B cell (primary cell): ENCODE measurements around the gene NUP210L. TPM values are rescaled to one million over a fixed set of nuclear protein-coding genes. Genes with fewer than 3 reads are reported as not detected.

Experiments used
- ATAC-seq: fragments of 200-7000 bp; cut with Tn5 transposase; one replicate; pipeline ENCODE4 v1.10.0; 2021; ENCODE audit warnings: low read depth, mild to moderate bottlenecking, moderate number of reproducible peaks, moderate library complexity
- CTCF ChIA-PET: fragments of 350-600 bp; sonication (Branson Sonifier 250); formaldehyde crosslinking; loops from one replicate; lab custom pipeline; 2021; ENCODE audit warnings: antibody characterized with exemption, inconsistent platforms; lab: Charles Lee
- POLR2A ChIA-PET: fragments of 350-600 bp; sonication (Branson Sonifier 250); formaldehyde crosslinking; loops from one replicate; lab custom pipeline; 2021; ENCODE audit warnings: antibody characterized with exemption; lab: Charles Lee
- DNase-seq: peaks from one replicate; pipeline ENCODE4 v3.0.0; 2013
- H2AFZ ChIP-seq: 2 replicates; pipeline ENCODE4 v1.6.1; 2012; ENCODE audit warnings: mild to moderate bottlenecking, low read depth, low read length; ENCODE audit not compliant: insufficient read depth, poor library complexity, severe bottlenecking
- H3K27ac ChIP-seq, 2 donors: 1 replicate in 1 of 2; 2 replicates in 1 of 2; pipeline ENCODE4 v1.5.1; 2012 to 2013; ENCODE audit warnings: low read length in 2 of 2, mild to moderate bottlenecking in 2 of 2, moderate library complexity in 1 of 2
- H3K27me3 ChIP-seq, 4 experiments: fragments of 200-600 bp in 1 of 4; sonication (generic) in 1 of 4; replicated peaks in 1 of 4; 1 replicate in 2 of 4; 2 replicates in 2 of 4; pipeline versions ENCODE4 v1.6.1 to v1.7.0; 2013 to 2016; ENCODE audit warnings: low read length in 3 of 4, mild to moderate bottlenecking in 2 of 4, mixed read lengths in 1 of 4, moderate library complexity in 1 of 4; ENCODE audit not compliant: insufficient read depth in 4 of 4, control insufficient read depth in 3 of 4; ENCODE audit errors: control extremely low read depth in 1 of 4
- H3K36me3 ChIP-seq, 2 experiments: replicated peaks in 1 of 2; 1 replicate in 1 of 2; 2 replicates in 1 of 2; pipeline versions ENCODE4 v1.6.1 to v1.7.1; 2013; ENCODE audit warnings: low read length in 1 of 2; ENCODE audit not compliant: insufficient read depth in 2 of 2, control insufficient read depth in 1 of 2; ENCODE audit errors: control extremely low read depth in 1 of 2, extremely low read depth in 1 of 2
- H3K4me1 ChIP-seq, 2 donors: fragments of 200-600 bp in 1 of 2; sonication (generic) in 1 of 2; 1 replicate in 1 of 2; 2 replicates in 1 of 2; pipeline versions ENCODE4 v1.5.1 to v1.6.1; 2013 to 2017; ENCODE audit warnings: low read length in 2 of 2; ENCODE audit not compliant: control insufficient read depth in 2 of 2, insufficient read depth in 2 of 2
- H3K4me2 ChIP-seq: replicated peaks from 2 replicates; pipeline ENCODE3; 2012; ENCODE audit warnings: mild to moderate bottlenecking, low read depth, low read length; ENCODE audit not compliant: poor library complexity, severe bottlenecking
- H3K4me3 ChIP-seq, 5 experiments: fragments of 200-600 bp in 1 of 5; sonication (generic) in 1 of 5; 1 replicate in 3 of 5; 2 replicates in 2 of 5; pipeline versions ENCODE4 v1.5.1 to v1.7.0; 2011 to 2016; ENCODE audit warnings: low read length in 4 of 5, mild to moderate bottlenecking in 4 of 5, low read depth in 2 of 5, control low read depth in 1 of 5, moderate library complexity in 1 of 5; ENCODE audit not compliant: insufficient read depth in 1 of 5; ENCODE audit errors: control extremely low read depth in 1 of 5, extremely low read depth in 1 of 5
- H3K79me2 ChIP-seq: fragments of 200-600 bp; sonication (generic); one replicate; pipeline ENCODE4 v1.6.0; 2016; ENCODE audit warnings: low read length; ENCODE audit not compliant: control insufficient read depth, insufficient read depth
- H3K9ac ChIP-seq: fragments of 200-600 bp; sonication (generic); 2 replicates; pipeline ENCODE4 v1.6.1; 2017; ENCODE audit warnings: mild to moderate bottlenecking, low read length, moderate library complexity
- H3K9me3 ChIP-seq, 3 donors: one replicate each; pipeline versions ENCODE4 v1.6.1 to v1.7.1; 2013; ENCODE audit warnings: low read length in 2 of 3; ENCODE audit not compliant: control insufficient read depth in 2 of 3, insufficient read depth in 1 of 3; ENCODE audit errors: control extremely low read depth in 1 of 3
- H4K20me1 ChIP-seq: 2 replicates; pipeline ENCODE4 v1.6.0; 2012; ENCODE audit warnings: mild to moderate bottlenecking, low read length; ENCODE audit not compliant: insufficient read depth, control insufficient read depth, poor library complexity, severe bottlenecking
- H3K27ac Mint-ChIP-seq: one replicate; pipeline ENCODE4 v1.8.0; 2021; ENCODE audit warnings: mixed read lengths
- H3K27me3 Mint-ChIP-seq: one replicate; pipeline ENCODE4 v1.8.0; 2021; ENCODE audit warnings: mixed read lengths
- H3K4me1 Mint-ChIP-seq: one replicate; pipeline ENCODE4 v1.8.0; 2021; ENCODE audit warnings: mixed read lengths
- H3K4me3 Mint-ChIP-seq: one replicate; pipeline ENCODE4 v1.8.0; 2021; ENCODE audit warnings: mixed read lengths
- H3K9me3 Mint-ChIP-seq: one replicate; pipeline ENCODE4 v1.8.0; 2022; ENCODE audit warnings: mixed read lengths; ENCODE audit not compliant: insufficient read depth
- EZH2 ChIP-seq: IDR thresholded peaks from 2 replicates; pipeline ENCODE4 v1.6.1; 2012; ENCODE audit warnings: borderline replicate concordance, low read depth, mild to moderate bottlenecking, moderate library complexity, low read length; ENCODE audit not compliant: insufficient read depth, poor library complexity, severe bottlenecking
- WGBS: methylation state at CpG from one replicate; pipeline ENCODE4 v1.1.5; 2013; ENCODE audit warnings: missing lambda C conversion rate; ENCODE audit not compliant: insufficient coverage; 5-methylcytosine and 5-hydroxymethylcytosine counted together
- intact Hi-C: fragments of 100-400 bp; cut with micrococcal nuclease; formaldehyde crosslinking; loops from one replicate; pipeline ENCODE4 v1.10.0; 2022
- polyA plus RNA-seq: library from polyadenylated mRNA; depleted of rRNA; stranded (reverse); fragments of >200 nt; gene quantifications from 2 replicates; pipeline ENCODE4 v1.2.3, GENCODE V29; 2012
- total RNA-seq, 2 donors: library from RNA; stranded (reverse); fragments of 120-200 nt in 1 of 2; gene quantifications; 1 replicate in 1 of 2; 2 replicates in 1 of 2; pipeline versions ENCODE4 v1.2.3 to v1.2.4, GENCODE V29; 2013 to 2022
- TF ChIP-seq, protein P1 (sequence below): fragments of 200-600 bp; IDR thresholded peaks from one replicate; pipeline ENCODE4 v1.8.0; 2022; ENCODE audit warnings: antibody characterized with exemption, mild to moderate bottlenecking

NUP210L gene
- total and polyA plus RNA-seq, 2 donors (not counting 1 experiment from before 2014, with no cell fraction given), result 0.04 to 0.20 TPM

DNA sequence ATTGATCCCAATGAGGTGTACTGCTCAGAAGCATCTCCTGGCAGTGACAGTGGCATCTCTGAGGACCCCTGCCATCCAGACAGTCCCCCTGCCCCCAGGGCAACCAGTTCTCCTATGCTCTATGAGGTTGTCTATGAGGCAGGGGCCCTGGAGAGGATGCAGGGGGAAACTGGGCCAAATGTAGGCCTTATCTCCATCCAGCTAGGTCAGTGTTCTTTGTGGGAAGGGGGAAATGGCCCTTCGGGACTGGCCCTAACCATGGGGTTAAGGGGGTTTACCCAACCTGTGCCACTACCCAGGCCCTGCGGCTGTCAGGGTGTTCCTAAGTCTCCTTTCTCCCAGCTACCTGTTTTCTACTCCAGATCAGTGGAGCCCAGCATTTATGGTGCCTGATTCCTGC lies 185.9 kb downstream of the NUP210L start:
- Histone ChIP-seq H4K20me1 (no peaks in the 10 kb centered on the region), H3K36me3 (peaks cover 0 to 11% of the 10 kb centered on the region in 2 experiments), H3K9ac (no peak overlapping the region), H3K9me3 (no peaks in the 10 kb centered on the region), H3K4me3 (no peak overlapping the region), H2AFZ (peak overlapping the region; percentile 93), H3K4me2 (peak overlapping the region; percentile 95), H3K27ac (no peak overlapping the region), H3K79me2 (peaks cover 32% of the 10 kb centered on the region), H3K4me1 (peaks cover 35 to 41% of the 10 kb centered on the region in 2 donors), H3K27me3 (no peaks in the 10 kb centered on the region)
- no peak for DNase-seq
- H3K4me1 Mint-ChIP-seq, result peaks cover 36% of the 10 kb centered on the region
- H3K4me3 Mint-ChIP-seq, result peak overlapping the region; percentile 98
- H3K27ac Mint-ChIP-seq, result peak overlapping the region; percentile 82
- no peaks in the 10 kb centered on the region for H3K27me3 Mint-ChIP-seq
- ChIA-PET CTCF (interaction anchor here (0.8 to 3.6 kb wide), 4 partner anchors 17 to 177 kb away, joined by 3 to 26 read pairs (median 6); partner anchors contain the start of gene RAB13), POLR2A (interaction anchor here (0.6 to 5.3 kb wide), 4 partner anchors 11 to 215 kb away, joined by 11 to 64 read pairs (median 30); partner anchors contain the start of genes CRTC2, DENND4B and RPS27)
- no peak for ATAC-seq
- no peaks in the 10 kb centered on the region for H3K9me3 Mint-ChIP-seq
- intact Hi-C loops, result no loop called here
- WGBS, result 23% methylated on average over 2 of the region's 2 CpGs
- TF ChIP-seq, protein P1, sequence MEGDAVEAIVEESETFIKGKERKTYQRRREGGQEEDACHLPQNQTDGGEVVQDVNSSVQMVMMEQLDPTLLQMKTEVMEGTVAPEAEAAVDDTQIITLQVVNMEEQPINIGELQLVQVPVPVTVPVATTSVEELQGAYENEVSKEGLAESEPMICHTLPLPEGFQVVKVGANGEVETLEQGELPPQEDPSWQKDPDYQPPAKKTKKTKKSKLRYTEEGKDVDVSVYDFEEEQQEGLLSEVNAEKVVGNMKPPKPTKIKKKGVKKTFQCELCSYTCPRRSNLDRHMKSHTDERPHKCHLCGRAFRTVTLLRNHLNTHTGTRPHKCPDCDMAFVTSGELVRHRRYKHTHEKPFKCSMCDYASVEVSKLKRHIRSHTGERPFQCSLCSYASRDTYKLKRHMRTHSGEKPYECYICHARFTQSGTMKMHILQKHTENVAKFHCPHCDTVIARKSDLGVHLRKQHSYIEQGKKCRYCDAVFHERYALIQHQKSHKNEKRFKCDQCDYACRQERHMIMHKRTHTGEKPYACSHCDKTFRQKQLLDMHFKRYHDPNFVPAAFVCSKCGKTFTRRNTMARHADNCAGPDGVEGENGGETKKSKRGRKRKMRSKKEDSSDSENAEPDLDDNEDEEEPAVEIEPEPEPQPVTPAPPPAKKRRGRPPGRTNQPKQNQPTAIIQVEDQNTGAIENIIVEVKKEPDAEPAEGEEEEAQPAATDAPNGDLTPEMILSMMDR, result no peak
- TF ChIP-seq EZH2, result no peak

DNA sequence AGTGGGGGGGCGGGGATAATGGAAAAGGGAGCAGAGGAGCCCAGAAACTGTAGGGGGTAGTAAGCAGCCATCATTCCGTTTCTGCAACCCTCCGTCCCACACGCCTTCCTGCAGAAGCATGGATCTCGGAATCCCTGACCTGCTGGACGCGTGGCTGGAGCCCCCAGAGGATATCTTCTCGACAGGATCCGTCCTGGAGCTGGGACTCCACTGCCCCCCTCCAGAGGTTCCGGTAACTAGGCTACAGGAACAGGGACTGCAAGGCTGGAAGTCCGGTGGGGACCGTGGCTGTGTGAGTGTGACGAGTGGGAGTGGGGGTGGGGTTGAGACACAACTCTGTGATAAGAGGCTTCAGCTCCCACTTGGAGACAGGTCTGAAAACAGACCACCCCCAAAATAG lies 186.5 kb downstream of the NUP210L start:
- no peaks in the 10 kb centered on the region for H3K27me3 Mint-ChIP-seq
- Histone ChIP-seq H3K4me1 (peaks cover 37 to 44% of the 10 kb centered on the region in 2 donors), H3K27ac (peak overlapping the region in 1 of 2 donors; percentile 94), H3K27me3 (no peaks in the 10 kb centered on the region), H3K79me2 (peaks cover 38% of the 10 kb centered on the region), H3K4me3 (peak overlapping the region in 4 of 5 experiments; percentile 73 to 95 (median 84)), H3K9ac (peak overlapping the region; percentile 90), H3K4me2 (peak overlapping the region; percentile 95), H3K36me3 (peaks cover 0 to 5% of the 10 kb centered on the region in 2 experiments), H4K20me1 (no peaks in the 10 kb centered on the region), H2AFZ (peak overlapping the region; percentile 93), H3K9me3 (no peaks in the 10 kb centered on the region)
- TF ChIP-seq, protein P1, result no peak
- TF ChIP-seq EZH2, result no peak
- CTCF ChIA-PET, result interaction anchor here (0.8 to 7.5 kb wide), 10 partner anchors 8 to 334 kb away, joined by 3 to 65 read pairs (median 8); partner anchors contain the start of genes CRTC2, DENND4B, GATAD2B and JTB
- no peak for ATAC-seq
- no peaks in the 10 kb centered on the region for H3K9me3 Mint-ChIP-seq
- no peak for DNase-seq
- intact Hi-C loops, result no loop called here
- peak overlapping the region; percentile 82 for H3K27ac Mint-ChIP-seq
- POLR2A ChIA-PET, result interaction anchor here (0.6 to 5.3 kb wide), 5 partner anchors 11 to 215 kb away, joined by 4 to 64 read pairs (median 25); partner anchors contain the start of genes CRTC2, DENND4B and RPS27
- peak overlapping the region; percentile 98 for H3K4me3 Mint-ChIP-seq
- peaks cover 41% of the 10 kb centered on the region for H3K4me1 Mint-ChIP-seq
- WGBS, result 26% methylated on average over 9 of the region's 13 CpGs
